A673 (cell line): ENCODE data around the gene GCAT.

Experiments
- CTCF ChIP-seq: fragments of 300-800, 200-600 bp; sonication (generic); conservative IDR thresholded peaks from 2 replicates; pipeline ENCODE4 v1.5.1; 2017; ENCODE audit warnings: low read depth, mild to moderate bottlenecking, antibody characterized with exemption, low read length, moderate library complexity, mixed read lengths
- EZH2 ChIP-seq: fragments of 200-600 bp; sonication (generic); IDR thresholded peaks from 2 replicates; pipeline ENCODE4 v1.6.1; 2017; ENCODE audit warnings: borderline replicate concordance, low read depth, mild to moderate bottlenecking, mixed read lengths, antibody characterized with exemption, low read length; ENCODE audit not compliant: poor library complexity, severe bottlenecking

GRCh38 chr22:37794376-37794775, 13.4 kb upstream of the GCAT start:
- TF ChIP-seq CTCF: no peak
- no peak for TF ChIP-seq EZH2
